Stimulated activated CD4-positive, alpha-beta T cell treated with anti-CD3 and anti-CD28 coated beads, Interleukin-1b, Interleukin-23, amount 100 ng/mL, for 1 hour (primary cell): ENCODE measurements around the gene ISCA2.
"Not testable (repeated sequence)": the region's sequence is repeated elsewhere in the genome, so short reads cannot be mapped to it uniquely, and the experiment has no call there.

Experiments
- DNase-seq, 2 donors: peaks; one replicate each; pipeline ENCODE4 v3.0.0-alpha.2; 2020; ENCODE audit warnings: low read depth in 2 of 2

ISCA2 gene, protein sequence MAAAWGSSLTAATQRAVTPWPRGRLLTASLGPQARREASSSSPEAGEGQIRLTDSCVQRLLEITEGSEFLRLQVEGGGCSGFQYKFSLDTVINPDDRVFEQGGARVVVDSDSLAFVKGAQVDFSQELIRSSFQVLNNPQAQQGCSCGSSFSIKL

DNA sequence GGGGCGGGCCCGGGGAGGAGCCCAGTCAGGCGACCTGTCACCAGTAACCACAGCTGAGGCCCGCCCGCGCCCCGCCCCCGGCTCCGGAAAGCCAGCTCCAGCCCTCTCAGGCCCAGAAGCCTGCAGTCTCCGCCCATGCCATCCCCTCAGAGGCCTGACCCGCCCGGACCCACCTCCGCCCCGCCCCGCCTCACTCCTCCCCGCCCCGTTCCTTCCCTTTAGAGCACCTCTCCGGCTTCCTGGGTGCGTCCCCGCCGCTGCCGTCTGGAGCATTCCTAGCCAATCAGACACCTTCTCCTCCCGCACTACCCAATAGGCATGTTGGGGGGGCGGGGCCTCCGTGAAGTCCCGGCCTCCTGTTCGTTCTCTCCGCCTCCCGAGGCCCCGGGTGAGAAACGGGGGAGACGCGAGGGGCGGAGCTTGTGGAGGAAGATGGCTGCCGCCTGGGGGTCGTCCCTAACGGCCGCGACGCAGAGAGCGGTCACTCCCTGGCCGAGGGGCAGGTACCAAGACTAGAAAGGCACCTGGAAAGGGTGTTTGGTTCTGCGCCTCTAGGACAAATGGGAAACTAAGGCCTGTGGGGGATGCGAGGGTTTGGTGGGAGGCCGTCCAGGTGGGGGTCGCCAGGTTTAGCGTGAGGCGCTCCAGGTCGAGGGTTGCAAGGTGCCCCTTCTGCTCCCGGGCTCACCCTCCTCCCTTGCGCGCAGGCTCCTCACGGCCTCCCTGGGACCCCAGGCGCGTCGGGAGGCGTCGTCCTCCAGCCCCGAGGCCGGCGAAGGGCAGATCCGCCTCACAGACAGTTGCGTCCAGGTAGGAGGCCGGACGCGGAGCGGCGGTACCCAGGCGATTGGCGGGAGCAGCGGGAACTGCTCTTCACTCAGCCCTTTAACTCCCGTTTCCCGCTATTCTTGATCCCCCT, at the start of gene ISCA2:
Gene ISCA2, plus strand, starts transcription at position 423 of the 919 bp plus-strand sequence. Its CDS starts 10 bp downstream, at position 433.
- peak; percentile 98 to 99 for DNase-seq

DNA sequence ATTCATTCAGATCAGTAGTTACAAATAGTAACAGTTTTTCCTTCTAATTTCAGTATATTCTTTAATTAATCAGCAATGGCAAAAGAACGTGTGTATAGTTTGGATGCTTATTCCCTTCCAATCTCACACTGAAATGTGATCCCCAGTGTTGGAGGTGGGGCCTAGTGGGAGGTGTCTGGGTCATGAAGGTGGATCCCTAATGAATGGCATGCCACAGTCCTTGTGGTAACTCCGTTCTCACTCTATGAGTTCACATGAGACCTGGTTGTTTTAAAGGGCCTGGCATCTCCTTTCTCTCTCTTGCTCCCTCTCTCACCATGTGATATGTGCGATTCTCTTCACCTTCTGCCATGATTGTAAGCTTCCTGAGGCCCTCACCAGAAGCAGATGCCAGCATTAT, 48.7 kb upstream of the ISCA2 start:
- no peak for DNase-seq

DNA sequence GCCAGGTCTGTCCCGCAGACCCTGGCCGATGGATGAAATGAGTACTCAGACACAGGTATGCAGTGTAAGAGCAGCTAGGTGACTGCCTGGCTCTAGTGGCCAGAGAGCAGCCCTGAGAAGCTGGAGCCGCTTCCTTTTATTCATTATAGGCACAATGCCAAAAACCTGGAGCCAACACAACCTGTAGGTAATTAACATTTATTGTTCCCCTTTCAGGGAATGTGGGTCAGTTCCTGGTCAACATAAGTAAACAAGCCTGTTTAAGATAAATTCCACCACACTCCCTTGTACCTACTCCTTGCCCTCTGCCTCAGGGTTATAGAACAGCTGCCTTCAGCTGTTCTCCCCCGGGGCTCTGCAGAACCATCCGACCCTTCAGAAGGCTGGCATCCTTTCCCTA, 39.2 kb upstream of the ISCA2 start:
- DNase-seq = not testable (repeated sequence)

DNA sequence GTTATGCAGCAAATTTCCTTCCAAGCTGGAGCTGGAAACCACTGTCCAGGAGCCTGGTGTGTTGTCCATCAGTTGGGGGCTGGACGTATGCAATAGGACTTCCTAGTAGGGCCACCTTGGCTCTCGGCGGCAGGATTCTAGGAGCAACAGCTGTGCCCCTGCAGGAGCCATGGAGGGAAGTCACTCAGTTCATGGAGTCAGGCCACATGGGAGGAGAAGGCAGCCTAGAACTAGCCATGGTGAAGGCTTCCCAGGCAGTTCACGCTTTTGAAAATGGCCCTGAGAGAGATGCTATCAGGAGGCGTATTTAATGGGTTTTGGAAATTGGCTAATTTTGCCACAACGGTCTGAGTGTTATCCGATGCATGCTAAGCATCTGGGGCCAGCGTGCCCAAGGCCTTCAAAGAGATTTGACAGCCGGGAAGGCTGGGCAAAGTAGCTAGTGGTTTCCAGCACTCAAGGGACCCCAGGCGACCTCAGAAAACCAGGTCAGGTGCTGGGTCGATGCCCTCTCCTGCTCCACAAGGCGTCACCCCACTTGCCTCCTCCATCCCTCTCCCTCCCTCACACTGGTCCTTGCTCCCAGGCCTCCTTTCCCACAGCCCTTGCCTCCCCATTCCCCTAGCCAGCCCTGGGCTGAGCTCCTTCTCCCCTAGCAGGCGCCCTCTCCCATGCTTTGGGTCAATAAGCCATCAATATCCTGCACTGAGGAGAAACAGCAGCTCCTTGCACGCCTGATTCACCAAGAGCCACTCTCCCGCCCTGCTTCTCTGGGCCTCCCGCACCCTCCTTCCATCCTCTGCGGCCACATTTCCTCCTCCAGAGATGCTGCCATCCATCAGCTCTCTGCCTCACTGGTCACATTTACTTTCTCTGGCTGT, 36.6 kb upstream of the ISCA2 start:
- no peak for DNase-seq

DNA sequence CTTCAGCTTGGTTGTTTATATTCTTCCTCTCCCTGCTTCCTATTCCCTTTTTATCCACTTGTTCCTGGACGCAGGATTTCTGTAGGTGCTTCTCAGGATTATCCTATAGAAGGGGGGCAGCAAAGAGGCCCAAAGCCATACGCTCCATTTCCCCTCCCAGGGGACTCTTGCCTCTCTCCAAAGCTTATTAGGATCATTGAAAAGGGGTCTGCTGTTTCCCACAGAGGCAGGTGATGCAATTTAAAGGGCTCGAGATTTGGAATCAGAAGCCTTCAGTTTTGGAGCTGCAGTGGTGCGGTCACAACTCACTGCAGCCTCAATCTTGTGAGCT, 36.0 kb upstream of the ISCA2 start:
- DNase-seq = no peak

DNA sequence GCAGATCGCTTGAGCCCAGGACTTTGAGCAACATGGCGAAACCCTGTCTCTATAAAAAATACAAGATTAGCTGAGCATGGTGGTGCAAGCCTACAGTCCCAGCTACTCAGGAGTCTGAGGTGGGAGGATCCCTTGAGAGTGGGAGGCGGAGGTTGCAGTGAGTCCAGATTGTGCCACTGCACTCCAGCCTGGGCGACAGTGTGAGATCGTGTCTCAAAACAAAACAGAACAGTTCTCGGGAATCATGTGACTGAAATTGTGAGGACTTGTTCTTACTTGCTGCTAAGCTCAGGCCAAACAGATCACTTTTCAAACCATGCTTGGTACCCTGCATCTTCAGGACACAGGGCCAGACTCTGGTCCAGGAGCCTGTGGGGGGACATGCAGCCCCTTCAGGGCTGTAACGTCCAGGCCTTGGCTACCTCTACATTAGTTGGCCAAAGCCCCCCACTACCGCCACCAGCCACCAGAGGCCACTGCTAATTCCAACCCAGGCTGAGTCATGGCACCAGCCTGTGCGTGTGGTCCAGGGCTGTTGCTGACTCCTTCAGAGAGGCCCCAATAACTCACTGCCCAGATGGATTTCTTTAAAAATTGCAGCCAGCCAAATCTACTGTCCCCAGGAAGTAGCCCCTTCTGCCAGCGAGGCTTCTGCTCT, 34.1 kb upstream of the ISCA2 start:
- no peak for DNase-seq

DNA sequence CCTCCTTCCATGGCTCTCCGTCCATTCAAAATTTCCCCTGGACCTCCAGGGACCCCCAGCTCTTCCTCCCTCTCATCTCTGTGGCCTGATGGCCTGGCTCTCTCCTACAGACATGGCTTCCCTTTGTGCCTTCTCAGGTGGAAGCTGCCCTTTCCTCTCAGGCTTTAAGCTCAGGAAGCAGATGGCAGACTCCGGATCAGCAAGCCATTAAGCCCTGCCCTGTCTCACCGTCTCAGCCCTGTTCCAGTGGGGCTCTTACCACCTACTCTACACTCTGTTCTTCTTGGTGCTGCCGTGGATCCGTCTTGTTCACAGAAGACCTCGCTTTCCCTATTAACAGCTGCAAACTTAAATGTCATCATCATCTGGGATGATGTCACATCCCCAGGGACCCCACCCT, 33.6 kb upstream of the ISCA2 start:
- DNase-seq = no peak

DNA sequence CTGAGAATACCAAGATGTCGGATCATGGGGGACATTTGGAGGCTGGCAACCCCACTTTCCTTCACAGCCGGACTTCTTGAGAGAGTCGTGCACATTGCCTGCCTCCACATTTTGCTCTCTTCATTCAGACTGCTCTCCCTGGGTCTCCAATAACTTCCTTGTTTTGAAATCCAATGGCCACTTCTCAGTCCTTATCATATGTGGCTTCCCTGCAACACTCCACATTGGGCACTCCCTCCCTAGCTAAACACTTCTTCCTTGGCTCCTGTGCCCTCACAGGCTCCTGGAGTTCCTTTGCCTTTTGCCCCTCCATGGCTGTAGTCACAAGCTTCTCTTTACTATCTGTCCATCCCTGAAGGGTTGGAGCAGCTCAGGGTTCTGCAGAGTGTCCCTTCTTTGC, 30.6 kb upstream of the ISCA2 start:
- no peak for DNase-seq

DNA sequence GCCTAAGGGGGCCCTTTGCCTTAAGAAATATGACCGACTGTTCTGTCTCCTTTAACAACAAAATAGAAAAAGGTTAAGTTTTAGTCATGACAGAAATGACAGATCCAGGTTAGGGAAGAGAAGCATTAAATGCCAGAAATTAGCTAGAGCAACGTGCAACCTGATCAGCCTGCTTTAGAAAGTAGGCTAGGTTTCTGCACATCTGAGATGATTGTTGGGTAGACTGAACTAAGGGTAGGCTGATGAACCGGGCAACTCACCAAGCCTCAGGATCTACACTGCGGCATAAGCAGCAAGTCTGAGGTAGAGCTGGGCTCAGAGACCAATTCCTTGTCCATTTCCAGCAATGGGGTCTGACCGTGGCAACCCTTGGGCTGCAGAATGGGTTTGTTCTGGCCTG, 29.9 kb upstream of the ISCA2 start:
- no peak for DNase-seq

DNA sequence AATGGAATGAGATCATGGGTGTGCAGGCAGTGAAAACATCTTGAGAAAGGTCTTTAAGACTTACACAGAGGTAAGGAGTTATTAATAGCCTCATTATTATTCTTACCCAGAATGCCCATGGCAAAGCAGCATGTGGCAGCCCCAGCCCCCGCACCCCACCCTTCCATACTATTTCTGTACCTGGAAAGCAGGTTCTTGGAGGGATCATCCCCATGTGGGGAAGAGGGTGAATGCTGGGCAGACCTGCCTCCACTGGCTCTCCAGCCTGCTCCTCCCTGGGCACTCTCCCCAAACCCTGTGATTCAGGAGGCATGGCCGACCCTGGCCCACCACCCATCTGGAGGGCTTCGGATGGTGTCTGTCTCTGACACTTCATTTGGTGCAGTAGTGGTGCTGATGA, 28.8 kb upstream of the ISCA2 start:
- no peak for DNase-seq

DNA sequence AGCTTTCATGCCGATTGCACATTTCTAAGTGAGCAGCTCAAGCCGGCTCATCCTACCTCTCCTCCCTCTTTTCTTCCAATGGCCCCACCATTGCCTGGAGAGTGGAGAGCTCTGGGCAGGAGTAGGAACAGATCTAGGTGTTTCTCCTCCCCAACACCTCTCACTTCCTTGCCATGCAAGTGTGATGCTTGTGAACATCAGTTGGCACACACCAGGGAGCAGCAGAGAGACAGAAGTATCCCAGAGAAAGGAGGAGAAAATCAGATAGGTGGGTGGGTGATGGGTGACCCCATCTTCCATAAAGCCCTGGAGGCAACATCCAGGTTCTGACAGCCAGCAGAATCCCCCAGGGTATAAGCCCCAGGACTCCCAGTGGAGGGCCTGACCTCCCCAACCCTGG, 28.2 kb upstream of the ISCA2 start:
- no peak for DNase-seq

DNA sequence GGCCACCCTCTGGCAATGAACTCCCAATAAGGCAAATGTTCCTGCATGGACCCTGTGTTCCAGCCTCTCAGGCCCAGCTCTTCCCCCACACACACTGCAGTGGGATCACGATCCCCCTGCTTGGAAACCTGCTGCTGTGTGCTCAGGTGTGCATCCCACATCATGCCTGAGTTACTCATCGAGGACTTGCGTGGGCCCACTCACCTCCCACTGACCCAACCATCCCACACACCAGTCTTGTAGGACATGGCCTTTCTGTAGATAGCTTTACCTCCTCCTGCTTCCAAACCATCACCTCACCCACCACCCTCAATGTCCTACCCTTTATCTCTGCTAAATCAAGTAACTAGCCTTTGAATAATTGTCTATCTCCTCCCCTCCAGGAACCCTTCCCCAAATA, 25.1 kb upstream of the ISCA2 start:
- no peak for DNase-seq

DNA sequence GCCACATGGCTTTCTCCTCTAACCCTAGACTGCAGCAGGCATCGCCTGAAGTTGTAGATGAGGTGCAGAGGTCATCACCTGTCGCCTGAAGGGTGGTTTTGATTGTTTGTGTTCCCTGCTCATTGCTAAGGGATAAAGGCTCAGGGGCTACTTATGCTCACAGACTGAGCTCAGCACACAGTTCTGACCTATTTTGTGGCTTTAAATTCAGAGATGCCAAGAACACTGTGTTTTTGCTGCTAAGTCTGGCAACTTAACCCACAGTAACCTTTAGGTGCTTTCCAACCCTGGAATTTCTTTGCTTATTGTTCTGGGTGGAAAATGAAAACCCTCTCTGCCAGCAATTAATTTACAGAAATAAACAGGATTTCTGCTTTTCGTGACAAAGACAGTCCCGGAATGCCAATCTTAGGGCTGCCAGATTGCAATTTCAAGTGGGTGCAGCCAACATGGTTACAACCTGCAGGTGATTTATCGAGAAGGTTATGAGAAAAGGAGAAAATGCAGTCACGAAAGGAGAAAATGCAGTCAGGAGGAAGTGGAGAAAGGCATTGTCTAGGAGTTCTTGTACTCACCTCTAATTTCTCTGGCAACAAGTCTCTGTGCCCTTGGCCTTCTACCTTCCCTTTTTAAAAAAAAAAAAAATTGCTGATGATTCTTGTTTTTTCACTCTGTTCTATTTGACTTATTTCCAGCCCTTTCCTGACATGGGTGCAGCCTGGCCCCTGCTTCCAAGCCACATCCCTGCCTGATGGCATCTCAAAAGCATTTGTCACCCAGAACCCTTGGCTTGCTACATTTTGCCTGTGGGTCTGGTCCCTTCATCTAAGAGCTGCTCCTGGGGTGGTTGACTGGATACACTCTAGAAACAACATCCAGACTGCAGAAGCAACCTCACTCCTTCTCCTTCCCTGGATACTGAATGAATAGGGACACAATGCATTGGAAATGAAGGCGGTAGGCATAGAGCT, 23.7 kb upstream of the ISCA2 start:
- no peak for DNase-seq

DNA sequence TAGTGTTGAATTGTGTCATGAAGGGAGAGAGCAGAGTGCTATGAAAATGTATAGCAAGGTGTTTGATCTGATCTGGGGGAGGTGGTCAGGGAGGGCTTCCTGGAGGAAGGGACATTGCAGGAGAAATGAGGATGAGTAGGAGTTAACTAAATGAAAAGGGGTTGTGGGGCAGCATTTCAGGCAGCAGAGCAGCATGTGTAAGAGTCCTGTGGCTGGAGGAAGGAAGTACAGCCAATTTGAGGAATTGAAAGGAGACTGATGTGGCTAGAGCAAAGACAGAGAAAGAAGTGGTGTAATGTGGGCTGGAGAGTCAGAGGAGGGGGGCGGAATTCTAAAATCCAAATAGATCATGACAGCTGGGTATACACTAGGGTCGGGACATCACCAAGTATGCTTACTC, 21.0 kb upstream of the ISCA2 start:
- no peak for DNase-seq

DNA sequence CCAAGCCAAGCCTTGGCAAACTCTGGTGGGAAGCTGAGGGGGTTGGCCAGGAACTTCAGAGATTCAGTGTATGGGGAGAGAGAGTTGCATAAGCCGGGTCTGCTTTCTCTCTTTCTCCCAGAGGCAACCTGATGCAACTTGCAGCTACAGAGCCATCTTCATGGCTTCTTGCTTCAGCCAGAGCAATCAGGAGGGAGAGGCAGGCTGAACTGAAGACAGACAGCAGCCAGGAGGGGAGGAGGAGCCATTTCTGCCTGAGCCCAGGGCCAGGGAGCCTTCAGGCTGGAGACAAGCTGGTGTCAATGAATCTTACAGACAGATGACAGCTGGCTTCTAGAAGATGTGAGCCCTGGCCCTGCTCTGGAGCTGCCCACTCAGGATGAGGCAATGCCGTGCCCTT, 19.2 kb upstream of the ISCA2 start:
- DNase-seq = no peak

DNA sequence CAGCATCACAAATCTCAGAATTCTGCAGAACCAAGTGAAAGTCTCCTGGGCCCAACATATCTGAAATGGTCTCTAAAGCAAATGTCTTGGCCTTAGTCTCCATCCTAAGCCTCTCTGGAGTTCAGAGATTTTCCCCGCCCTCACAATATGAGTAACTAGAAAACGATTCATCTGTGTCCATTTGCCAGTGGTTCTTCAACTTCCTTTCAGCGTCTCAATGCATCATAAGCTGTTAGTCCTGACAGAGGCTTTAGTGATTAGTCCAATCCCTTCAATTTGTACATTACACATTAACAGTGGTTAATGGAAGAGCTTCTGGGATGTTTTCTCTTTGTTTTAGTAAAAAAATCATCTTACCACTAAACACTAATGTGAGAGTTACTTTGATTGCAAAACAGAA, 17.9 kb upstream of the ISCA2 start:
- DNase-seq = no peak

DNA sequence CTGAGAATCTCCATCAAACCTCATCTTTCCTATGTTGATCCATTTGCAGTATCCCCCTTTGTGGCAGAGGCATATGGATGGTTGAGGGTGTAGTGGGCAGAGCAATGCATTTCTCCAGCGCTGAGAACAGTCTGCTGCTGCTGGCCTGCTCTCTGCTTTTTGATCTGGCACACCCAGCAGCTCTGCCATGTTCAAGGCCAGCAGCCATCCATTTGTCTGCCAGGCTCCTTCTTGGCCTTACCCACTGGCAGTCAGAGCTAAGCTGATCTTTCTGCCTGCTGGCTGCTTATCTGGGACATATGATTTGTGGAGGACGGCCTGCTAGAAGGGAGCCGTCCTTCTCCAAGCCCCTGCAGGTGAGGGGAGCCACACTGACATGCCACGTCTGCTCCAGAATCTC, 17.5 kb upstream of the ISCA2 start:
- no peak for DNase-seq

DNA sequence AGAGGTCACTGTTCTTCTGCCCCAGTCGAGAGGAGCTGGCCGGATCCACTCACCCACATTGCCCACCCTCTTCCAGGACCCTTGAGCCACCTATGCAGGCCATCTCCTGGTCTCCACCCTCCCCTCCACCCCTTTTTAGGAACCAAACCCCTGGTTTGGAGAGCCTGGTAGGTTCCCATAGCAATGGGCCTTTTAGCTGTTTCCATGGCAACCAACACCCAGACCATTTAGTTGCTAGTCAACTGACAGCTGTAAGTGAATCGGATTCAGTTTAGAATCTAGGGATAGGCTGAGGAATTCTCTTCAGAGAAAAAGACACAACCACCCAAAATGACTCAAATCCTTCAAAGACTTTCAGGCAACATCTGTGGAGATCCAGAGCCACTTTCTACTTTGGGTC, 17.0 kb upstream of the ISCA2 start:
- no peak for DNase-seq

DNA sequence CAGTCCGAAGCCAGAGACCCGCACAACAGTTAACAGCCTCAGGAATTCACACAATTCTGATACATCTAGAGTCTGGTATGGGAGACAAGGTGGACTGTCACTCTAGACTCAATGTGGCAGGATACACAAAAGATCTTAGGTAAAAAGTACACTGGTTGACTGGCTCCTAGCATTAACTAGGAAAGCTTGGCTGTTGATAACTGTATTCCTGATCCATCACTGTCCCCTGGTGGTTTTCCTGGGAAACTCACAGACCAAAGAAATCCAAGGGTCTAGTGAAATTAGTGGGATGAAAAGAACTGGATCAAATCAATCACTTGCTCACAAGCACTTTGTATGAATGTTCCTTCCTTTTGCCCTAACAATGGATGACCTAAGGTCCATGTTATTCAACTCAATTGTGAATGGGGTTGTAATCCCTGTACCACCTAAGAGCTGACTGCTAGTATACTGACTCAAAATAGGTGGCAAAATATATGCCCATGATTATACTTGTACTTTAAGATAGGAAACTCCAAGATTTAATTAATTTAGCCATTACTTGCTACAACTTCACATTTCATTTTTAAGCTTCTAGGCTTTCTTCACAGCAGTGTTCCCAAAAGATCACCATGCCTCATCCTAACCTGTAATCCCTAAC, 14.4 kb upstream of the ISCA2 start:
- DNase-seq = no peak

DNA sequence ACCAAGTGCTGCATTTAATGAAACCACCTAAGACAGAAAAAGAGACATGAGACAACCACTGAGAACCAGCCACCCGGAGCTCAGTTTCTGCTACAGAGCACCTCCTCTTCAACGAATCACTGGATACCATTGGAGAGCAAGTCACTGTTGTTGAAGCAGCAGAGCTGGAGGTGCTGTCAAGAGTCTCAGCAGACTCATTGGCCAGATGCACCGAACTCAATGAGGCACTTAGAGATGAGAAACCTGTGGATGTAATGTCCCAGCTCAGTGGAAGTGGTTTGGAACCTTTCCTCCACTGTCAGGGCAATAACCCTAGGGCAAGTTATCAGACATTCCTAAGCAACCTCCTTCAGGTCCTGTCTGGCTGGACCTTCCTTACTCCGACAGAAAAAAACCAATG, 13.5 kb upstream of the ISCA2 start:
- DNase-seq = no peak
